Spleen (tissue), 7 donors: ENCODE data around the gene HOXB9.
A peak's percentile ranks its signal among the peaks of the same experiment; 100 is the strongest.

Source experiments
- POLR2A ChIP-seq, 3 donors: fragments of 450-650 bp; IDR thresholded peaks; one replicate each; pipeline ENCODE4 v1.5.1; 2017; ENCODE audit warnings: antibody characterized with exemption in 3 of 3, mild to moderate bottlenecking in 1 of 3
- POLR2AphosphoS5 ChIP-seq, 3 donors: sonication (generic); formaldehyde crosslinking; IDR thresholded peaks; one replicate each; pipeline ENCODE4 v1.5.1; 2017; ENCODE audit warnings: antibody characterized with exemption in 3 of 3
- TF ChIP-seq, protein P1 (sequence below), 11 experiments: fragments of 200-600 bp in 7 of 11; fragments of 450-650 bp in 4 of 11; sonication (generic) in 4 of 11; IDR thresholded peaks in 8 of 11; conservative IDR thresholded peaks in 3 of 11; 1 replicate in 7 of 11; 2 replicates in 4 of 11; pipeline versions ENCODE4 v1.4.0 to v1.8.0; 2016 to 2021; ENCODE audit warnings: antibody characterized with exemption in 11 of 11, inconsistent platforms in 4 of 11, mild to moderate bottlenecking in 1 of 11
- donor health status: DM: no; HTN: no; CAD: no; lungs with moderate emphysema.
- donor health status: DM: no; HTN: no; CAD: no.
- donor health status: DM: no; HTN: no; CAD: no.

DNA sequence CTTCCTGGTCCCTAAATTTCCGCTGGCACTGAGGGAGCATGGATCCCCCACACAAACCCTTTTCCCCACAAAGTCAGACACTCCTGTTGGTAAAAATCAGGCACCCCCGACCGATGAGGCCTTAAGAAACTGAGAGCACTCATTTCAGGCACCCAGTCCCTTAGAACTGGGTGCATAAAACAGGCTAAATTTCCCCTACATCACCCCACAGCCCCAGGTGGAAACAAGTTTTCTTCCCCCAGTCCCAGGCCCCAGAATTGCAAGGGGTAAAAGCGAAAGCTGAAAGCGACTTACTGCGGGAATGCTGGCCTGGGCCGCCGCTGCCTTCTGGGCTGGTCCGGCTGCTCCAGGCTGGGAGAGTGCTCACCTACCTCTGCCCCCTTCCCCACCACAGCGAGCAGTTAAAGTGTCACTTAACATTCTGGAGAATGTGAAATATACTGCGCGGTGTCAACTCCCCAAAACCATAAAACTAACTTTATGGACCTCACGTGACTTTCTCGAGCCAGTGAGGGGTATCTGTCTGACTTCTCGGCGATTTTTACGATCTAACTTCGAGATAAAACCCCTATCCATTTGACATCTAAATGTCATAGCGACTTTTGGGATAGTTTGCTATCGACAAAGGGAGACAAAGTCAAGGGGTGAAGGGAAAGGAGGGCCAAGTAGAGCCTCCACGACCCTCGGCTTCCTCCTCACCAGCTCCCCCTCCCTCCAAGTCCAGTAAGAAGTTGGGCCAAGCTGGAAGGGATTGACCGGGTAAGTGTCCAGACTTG, 36.1 kb downstream of the HOXB9 start, which contains the start of gene HOXB3:
- TF ChIP-seq, protein P1, sequence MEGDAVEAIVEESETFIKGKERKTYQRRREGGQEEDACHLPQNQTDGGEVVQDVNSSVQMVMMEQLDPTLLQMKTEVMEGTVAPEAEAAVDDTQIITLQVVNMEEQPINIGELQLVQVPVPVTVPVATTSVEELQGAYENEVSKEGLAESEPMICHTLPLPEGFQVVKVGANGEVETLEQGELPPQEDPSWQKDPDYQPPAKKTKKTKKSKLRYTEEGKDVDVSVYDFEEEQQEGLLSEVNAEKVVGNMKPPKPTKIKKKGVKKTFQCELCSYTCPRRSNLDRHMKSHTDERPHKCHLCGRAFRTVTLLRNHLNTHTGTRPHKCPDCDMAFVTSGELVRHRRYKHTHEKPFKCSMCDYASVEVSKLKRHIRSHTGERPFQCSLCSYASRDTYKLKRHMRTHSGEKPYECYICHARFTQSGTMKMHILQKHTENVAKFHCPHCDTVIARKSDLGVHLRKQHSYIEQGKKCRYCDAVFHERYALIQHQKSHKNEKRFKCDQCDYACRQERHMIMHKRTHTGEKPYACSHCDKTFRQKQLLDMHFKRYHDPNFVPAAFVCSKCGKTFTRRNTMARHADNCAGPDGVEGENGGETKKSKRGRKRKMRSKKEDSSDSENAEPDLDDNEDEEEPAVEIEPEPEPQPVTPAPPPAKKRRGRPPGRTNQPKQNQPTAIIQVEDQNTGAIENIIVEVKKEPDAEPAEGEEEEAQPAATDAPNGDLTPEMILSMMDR (IDR thresholded peaks at IDR 0.05 in 8 of 11, conservative IDR thresholded peaks at IDR 0.05 in 3 of 11) = no peak
- no peak for TF ChIP-seq POLR2A (IDR thresholded peaks at IDR 0.05)
- peak in 2 of 3 donors; percentile 11 to 33 for TF ChIP-seq POLR2AphosphoS5 (IDR thresholded peaks at IDR 0.05)
